ENCODE data around the gene SDK1.

- TF ChIP-seq, protein P1, sequence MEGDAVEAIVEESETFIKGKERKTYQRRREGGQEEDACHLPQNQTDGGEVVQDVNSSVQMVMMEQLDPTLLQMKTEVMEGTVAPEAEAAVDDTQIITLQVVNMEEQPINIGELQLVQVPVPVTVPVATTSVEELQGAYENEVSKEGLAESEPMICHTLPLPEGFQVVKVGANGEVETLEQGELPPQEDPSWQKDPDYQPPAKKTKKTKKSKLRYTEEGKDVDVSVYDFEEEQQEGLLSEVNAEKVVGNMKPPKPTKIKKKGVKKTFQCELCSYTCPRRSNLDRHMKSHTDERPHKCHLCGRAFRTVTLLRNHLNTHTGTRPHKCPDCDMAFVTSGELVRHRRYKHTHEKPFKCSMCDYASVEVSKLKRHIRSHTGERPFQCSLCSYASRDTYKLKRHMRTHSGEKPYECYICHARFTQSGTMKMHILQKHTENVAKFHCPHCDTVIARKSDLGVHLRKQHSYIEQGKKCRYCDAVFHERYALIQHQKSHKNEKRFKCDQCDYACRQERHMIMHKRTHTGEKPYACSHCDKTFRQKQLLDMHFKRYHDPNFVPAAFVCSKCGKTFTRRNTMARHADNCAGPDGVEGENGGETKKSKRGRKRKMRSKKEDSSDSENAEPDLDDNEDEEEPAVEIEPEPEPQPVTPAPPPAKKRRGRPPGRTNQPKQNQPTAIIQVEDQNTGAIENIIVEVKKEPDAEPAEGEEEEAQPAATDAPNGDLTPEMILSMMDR (IDR thresholded peaks at IDR 0.05; ENCODE audit: low read depth, low read length, poor library complexity, severe bottlenecking): no peak
- TF ChIP-seq EZH2phosphoT487 (IDR thresholded peaks at IDR 0.05; ENCODE audit: borderline replicate concordance, low read length): no peak
These were observed 524.4 kb downstream of the SDK1 start for GRCh38 chr7:3825491-3825890.

Data from DOHH2 (cell line).